GM18873 (cell line): Measurements from ENCODE around the gene LDLRAD4.

ENCODE experiments used
- ATAC-seq: cut with Tn5 transposase; IDR thresholded peaks from one replicate; pipeline ENCODE4 v1.9.1; 2021; ENCODE audit warnings: mild to moderate bottlenecking, moderate library complexity, moderate number of reproducible peaks; ENCODE audit not compliant: unreplicated experiment, low FRiP score

The LDLRAD4 gene

GRCh38 chr18:13279181-13280069, 60.9 kb downstream of the LDLRAD4 start:
- ATAC-seq: no peak

- ATAC-seq: no peak
Measured at GRCh38 chr18:13280070-13280795, 61.7 kb downstream of the LDLRAD4 start.

GRCh38 chr18:13281406-13281805, 62.8 kb downstream of the LDLRAD4 start:
- ATAC-seq: no peak

DNA sequence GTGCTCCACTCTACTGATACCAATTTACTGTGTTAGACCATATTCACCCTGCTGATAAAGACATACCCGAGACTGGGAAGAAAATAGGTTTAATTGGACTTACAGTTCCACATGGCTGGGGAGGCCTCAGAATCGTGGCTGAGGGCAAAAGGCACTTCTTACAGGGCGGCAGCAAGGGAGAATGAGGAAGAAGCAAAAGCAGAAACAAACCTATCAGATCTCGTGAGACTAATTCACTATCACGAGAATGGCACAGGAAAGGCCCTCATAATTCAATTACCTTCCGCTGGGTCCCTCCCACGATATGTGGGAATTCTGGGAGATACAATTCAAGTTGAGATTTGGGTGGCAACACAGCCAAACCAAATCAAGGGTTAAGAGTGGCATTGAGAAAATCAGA, 65.2 kb downstream of the LDLRAD4 start:
- no peak for ATAC-seq

GRCh38 chr18:13284330-13285027, 65.9 kb downstream of the LDLRAD4 start:
- ATAC-seq: no peak

DNA sequence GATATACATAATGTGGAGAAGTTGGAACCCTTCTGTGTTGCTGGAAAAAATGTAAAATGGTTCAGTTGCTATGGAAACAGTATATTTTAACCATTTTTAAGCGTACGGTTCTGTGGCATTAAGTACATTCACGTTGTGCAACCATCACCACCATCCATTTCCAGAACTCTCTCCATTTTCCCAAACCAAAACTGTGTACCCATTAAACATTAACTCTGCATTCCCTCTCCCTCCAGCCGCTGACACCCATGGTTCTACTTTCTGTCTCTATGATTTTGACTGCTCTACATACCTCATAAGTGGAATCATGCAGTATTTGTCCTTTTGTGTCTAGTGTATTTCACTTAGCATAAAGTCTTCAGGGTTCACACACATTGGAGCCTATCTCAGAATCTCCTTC, 67.3 kb downstream of the LDLRAD4 start:
- ATAC-seq: no peak

- ATAC-seq: no peak
Measured at GRCh38 chr18:13286456-13287125, 68.0 kb downstream of the LDLRAD4 start.

GRCh38 chr18:13287372-13287771, 68.8 kb downstream of the LDLRAD4 start:
- ATAC-seq: no peak

DNA sequence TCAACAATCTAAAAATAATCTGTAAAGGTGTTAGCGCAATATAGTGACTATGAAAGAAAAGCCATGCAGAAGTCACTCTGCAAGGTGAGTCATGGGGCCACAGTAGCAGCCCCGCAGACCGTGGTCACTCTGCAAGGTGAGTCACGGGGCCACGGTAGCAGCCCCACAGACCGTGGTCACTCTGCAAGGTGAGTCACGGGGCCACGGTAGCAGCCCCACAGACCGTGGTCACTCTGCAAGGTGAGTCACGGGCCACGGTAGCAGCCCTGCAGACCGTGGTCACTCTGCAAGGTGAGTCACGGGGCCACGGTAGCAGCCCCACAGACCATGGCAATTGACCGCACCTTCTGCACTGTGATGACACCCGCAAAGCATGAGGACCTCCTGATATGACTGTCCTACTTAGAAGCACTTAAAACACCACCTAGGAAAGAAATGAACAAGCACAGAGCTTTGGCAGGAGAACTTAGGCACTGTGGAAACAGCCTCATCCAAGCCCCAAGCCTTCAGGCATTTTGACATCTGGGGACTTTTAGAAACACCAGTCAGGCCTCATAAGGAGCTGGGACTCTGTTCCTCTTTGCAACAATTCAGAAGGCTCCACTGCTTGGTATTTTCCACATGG, 70.1 kb downstream of the LDLRAD4 start:
- no peak for ATAC-seq

DNA sequence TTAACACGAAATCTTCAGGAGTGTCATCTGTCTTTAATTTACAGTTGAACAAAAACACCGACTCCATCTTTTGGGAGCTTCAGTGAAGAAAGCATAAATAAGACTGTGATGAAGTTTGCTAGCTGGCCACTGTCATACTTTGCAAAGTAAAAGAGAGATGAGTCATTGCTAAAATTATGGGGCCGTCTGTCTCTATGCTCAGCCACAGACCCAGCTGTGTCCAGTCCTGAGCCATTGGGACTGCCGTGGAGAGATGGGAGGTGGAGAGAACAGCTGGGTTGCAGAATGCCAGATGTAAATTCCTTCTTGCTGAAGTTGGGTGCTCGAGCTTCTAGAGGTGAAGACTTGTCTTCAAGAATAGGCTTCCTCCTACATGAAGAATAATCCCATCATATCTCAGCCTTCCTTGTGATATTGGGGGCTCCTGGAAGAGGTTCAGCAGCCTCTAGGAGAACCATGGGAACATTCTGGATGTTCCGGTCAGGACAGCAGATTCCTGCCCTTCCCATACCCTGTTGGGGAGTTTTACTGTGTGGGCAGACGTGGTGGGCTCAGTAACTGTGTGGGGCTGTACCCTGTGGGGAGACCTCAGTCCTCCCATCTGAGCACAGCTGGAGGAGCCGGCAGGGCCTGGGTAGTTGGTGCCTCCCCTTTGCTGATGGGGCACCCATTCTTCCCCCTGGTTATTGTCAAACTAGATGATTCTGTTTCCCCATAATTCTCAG, 71.1 kb downstream of the LDLRAD4 start:
- ATAC-seq: no peak

DNA sequence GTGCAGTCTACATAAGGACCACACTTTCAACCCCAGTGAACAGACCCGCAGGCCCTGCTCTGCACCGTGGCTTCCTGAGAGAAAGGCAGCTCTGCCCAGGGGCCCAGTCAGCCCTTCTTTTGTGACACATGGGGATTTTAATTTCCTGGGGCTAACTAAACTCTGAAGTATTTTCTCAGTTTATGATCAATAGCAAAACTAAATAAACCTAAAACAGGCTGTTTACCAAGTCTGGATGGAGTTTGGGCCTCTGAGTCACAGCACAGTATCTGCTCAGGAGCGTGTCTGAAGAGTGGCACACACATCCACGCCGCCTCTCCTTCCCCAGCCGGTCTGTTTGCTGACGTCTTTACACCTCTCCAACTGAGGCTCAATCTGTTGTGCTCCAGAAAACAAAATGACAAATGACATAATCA, 72.3 kb downstream of the LDLRAD4 start:
- ATAC-seq: no peak

DNA sequence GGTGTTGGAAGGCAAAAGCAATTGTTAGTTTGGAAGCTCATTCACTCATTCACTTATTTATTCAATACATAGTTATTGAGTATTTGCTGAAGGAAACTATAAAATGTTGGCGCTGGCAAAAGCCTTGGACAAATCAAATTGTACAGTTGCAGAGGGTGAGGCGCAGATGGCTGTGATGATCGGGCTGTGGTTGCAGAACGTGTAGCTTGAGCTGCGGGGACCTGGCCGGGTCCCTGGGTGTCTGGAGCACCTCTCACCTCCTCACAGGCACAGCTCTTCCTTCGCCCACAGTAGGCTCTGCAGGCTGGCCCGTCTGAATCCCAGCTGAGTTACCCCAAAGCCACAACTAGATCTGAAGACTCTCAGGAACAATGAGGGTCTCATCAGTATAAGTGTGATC, 72.7 kb downstream of the LDLRAD4 start:
- ATAC-seq: no peak

GRCh38 chr18:13291745-13292447, 73.3 kb downstream of the LDLRAD4 start:
- ATAC-seq: no peak

GRCh38 chr18:13292736-13293135, 74.2 kb downstream of the LDLRAD4 start:
- no peak for ATAC-seq

DNA sequence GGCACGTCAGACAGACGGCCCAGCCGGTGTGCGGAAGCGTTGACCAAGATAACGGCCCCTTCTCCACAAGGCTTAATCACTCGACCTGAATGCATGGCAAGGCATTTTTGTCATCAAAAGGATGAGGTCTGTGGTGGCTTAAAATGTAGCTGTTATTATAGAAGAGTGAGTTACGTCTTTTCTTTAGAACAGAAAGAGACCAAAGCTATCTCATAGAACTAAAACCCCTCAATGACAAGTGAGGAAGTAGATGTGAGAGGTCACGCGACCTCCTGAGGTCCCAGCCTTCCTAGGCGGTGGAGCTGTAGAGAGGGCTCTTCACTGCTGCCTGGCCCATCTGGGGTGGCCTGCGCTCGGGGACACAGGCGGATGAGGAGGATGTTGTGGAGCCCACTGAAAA, 75.7 kb downstream of the LDLRAD4 start:
- ATAC-seq: no peak

- ATAC-seq: no peak
Measured at GRCh38 chr18:13295894-13296293, 77.3 kb downstream of the LDLRAD4 start.

GRCh38 chr18:13296867-13297574, 78.5 kb downstream of the LDLRAD4 start:
- no peak for ATAC-seq

- no peak for ATAC-seq
Measured at GRCh38 chr18:13298262-13298661, 79.7 kb downstream of the LDLRAD4 start.
